Measurements from ENCODE around the gene MPPED1.

The MPPED1 gene

DNA sequence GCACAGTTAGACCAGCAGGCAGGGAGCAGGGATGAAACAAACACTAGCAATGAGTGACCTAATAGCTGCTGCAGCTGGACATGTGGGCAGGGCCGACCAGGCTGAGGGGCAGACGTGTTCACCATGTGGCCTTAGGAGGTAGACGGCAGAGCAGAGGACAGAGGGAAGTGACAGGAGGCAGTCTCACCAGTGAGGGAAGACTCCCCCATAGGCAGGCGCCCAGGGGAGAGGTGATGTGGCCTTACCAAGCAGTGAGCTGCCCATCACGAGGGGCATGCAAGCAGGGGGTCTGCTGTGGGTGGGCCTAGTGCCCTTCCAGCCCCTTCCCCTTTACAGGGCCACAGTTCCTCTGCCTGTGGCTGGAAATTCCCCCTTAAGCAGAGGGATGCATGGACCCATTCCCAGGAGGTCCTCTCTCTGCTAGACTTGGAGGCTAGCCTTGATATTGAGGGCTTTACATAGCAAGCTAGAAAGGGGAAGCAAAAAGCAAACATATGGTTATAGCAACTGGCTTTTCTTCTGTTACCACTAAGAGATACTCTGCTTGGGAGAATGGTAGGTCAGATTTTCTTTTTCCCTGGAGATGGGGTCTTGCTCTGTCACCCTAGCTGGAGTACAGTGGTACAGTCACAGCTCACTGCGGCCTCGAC, 67.6 kb downstream of the MPPED1 start:
- DNase-seq = no peak

DNA sequence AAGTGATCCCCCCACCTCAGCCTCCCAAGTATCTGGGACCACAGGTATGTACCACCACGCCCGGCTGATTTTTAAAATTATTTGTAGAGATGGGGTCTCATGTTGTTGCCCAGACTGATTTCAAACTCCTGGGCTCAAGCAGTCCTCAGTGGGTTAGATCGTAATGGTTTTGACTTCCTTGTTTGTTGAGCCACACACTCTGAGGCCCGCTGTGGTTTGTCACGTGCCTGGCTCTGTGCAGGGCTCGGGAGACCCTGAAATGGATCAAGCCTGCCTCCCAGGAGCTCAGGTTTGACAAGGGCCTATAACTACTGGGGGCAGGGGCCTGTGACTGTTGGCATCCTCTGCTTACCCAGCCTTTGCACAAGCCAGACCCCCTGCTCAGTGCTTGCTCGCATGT, 68.1 kb downstream of the MPPED1 start:
- DNase-seq = no peak

DNA sequence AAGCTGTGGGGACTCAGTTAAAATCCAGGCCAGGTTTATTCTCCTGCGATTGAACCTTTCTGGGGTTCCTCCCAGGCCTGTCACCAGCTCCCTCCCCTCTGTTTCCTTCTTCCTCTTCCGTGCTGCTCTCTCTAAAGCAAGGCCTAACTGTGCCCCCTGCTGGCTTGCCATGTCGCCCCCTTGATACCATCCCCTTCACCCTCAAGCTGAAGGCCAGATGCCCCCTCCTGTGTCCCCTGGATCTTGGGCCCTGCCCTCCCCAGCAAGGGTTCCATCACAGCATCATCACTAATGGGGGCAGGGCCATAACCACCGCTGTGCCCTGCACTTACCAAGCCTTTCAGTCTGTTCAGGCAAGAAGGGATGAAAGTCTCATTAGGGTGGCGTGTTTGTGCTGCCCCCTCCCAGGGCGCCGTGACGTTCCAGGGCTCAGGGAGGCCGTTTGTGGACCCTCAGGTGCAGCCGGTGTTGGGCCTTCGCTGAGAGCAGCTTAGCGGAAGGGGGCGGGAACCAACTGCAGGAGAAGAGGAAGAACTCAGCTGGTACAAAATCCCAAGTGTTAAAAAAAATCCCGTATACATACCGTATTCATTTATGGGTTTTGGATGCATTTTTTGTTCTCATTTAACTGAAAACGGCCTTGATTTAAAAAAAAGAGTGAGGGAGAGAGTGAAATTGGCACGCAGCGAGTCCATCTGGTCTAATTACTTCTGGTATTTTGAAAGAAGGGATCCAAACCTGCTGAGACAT, 69.9 kb downstream of the MPPED1 start:
- DNase-seq = peak; percentile 26

DNA sequence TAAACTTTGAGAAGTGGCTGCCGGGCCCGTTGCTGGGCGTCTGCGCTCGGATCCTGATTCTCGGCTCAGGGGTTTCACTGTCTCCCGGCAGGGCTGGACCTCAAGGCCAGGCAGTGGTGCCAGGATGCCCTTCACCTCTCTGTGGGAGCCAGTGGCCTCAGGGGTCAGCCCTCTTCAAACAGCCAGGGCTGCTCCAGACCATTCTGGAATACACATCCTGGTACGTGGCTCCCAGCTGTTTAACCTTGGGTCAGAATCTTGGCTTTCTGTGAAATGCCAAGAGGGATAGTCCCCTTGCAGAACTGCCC, 70.5 kb downstream of the MPPED1 start:
- no peak for DNase-seq

DNA sequence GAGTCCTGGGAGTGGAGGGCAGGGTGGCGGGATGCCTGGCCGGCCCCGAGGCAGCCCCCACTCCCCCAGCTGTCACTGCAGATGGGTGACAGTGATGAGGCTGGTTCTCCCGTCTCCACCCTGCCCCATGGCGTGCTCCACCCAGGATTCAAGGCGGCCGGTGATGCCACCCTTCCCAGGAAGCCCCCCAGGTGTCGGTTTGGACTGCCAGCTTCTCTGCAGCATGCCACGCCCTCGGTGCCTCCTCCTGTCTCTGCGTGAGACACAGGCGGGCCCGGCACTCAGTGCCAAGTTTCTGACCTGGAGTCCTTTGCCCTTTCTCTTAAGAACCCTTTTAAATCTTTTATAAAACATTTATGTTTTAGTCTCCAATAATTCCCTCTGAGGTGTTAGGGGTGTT, 71.5 kb downstream of the MPPED1 start:
- no peak for DNase-seq

DNA sequence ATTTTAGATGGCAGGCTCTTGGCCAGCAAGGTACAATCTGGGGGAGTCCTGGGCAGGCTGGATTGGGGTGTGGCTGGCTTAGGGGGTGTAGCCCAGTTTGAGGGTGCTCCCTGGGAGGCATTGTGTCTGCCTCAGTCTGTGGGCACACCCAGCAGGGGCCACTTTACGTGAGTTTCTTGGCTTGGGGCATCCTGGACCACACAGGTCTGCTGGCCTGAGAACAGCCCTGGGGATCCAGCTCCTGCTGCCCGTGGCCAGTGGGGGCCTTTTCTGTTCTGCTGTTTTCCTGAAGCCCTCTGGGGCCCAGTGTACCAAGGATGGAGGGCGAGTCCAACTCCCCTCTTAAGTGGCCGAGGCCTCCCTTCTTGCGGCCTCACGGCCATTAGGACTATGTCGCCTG, 71.9 kb downstream of the MPPED1 start:
- DNase-seq = no peak

DNA sequence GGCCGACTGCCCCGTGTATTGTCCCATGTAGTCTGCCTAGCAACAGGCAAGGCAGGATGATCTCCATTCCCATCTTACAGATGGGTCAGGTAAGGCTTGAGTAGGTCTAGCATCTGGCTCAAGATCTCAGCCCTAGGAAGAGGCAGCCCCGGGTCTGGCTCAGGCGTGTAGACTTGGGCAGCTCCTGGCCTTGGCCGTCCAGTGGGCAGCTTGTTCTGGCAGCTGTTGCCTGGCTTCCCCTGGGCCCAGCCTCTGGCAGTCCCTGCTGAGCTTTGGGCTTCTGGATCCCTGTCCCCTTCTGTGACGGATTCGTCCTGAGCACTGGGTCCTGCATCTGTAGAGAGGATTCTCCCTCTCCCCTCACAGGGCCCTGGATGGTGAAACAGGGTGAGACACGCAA, 72.4 kb downstream of the MPPED1 start:
- DNase-seq = no peak

DNA sequence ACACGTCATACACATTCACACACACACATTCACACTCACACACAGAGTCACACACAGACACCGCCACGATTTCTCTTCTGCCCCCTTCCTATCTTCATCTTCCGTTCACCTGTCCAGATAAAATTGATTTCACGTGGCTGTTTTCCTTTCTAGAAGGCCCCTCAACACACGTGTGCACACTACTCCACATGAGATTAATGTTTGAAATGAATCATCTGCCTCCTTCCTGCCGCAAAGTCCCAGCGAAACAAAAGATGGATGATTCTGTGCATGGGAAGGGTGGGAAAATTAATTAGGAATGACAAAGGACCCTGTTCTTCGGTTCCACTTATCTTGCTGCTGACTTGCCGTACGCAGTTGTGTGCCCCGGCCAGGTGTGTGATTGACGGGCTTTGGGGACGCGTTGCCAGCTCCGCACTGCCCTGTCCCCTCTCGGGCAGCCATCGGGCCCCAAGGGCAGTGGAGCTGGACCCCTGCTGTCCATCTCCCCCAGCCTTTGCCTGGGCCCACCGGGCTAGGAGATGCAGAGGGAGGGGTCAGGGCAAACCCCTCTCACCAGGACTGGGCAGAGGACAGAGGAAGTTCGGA, 73.8 kb downstream of the MPPED1 start:
- no peak for DNase-seq

DNA sequence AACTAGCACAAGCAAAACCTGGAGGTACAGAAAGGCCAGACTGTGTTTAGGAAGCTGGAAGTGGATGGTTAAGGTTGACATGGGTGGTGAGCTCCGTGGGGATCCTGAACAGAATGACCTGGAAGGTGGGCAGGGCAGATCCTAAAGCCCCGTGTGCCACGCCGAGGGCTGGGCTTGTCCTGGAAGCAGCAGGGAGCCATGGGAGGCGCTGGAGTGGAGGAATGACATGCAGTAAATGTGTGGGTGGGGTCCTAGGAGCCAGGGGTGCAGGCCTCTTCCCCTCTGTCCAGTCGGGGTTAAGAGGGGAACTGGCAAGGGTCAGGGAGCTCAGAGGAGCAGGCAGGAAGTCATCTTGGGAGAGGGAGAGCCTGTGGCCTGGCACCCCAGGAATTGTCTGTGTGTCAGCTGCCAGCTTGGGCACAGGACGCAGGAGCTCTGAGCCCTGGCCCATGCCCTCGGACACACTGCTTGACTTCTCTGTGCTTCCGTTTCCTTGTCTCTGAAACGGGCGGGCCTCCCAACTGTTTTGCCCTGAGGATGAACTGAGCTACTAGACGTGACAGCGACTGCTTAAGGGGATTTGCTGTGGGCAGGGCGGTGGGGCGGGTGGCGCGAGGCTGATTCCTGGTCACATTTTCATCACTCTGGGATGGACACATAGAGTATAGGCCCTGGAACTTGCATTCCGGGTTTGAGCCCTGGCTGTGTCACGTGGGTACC, 75.7 kb downstream of the MPPED1 start:
- no peak for DNase-seq

DNA sequence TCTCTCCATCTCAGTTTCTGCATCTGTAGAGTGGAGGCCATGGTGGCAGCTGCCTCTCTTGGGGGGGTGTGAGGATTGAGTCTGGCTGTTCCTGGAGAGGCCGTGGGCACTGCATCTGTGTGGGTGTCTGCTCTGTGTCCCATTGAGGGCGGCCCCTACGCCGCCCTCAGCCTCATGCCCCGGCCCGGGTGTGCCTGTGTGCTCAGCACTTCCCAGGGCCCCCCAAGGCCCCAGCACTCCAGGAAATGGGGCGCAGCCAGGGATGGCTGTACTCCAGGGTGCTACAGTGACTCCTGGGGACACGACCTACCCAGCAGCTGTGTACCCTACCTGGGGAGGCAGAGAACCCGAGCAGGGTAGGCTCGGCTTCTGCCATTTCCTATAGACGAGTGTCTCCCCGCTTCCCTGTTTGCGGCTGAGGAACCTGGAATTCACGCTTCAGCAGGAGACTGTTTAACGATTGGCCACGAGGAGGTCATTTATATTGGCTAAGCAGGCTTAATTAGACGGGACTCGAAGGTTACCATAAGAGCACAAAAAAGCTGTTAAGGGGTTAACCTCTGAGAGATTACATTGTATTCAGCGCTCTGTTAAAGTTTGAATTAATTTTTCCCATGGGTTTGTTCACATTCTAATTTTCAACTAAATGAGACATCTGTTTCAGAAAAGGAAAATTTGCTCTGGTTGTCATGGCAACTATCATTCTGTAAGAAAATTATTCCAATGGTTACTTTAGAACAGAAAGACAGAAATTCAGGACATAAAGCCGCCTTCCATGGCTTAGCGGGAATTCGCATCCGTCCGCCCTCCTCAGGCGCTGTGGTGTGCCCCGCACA, 76.4 kb downstream of the MPPED1 start:
- DNase-seq = no peak

DNA sequence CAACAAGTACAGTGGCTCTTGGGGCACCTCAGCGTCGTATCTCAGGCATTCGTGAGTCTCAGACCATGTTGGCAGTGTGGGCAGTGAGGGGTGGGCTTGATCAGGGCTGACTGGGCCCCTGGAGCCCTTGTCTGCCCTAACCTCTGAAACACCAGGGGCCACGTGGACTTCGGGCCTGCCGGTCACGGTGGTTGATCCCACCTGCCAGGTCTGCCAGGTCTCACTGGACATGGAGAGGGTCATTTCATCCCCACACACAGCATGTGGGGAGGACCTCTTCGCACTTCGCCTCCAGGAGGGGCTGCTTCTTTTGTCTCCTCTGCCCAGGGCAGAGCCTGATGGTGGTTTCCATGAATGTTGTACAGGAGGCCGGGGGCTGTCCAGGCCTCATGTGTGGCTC, 77.1 kb downstream of the MPPED1 start:
- no peak for DNase-seq

DNA sequence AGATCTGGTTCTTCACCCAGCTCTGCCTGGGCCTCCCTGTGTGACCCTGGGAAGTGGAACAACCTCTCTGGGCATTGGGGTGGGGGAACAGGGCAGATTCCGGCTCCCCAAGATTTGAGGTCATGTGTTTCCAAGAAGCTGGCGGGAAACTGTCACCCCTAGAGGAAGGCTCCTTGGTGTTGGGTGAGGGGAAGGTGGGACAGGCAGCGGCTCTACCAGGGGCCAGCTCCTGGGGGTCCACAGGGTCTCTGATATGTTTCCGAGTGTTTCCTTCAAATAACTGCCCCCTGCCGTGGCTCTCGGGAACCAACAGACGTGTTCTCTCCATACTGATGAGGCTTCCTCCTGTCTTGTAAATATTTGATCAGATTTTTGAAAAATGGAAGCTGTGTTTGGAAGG, 78.5 kb downstream of the MPPED1 start:
- DNase-seq = no peak

DNA sequence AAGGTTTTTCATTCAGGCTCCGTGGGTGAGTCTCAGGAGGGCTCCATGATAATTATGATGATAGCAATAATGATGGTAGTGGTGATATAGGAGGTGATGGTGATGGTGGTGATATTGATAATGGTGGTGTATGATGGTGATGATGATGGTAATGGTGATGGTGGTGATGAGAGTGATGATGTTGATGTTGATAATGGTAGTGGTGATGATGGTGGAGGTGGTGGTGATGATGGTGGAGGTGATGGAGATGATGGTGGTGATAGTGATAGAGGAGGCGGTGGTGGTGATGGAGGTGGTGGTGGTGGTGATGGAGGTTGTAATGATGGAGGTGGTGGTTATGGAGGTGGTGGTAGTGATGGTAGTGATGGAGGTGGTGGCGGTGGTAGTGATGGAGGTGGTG, 79.4 kb downstream of the MPPED1 start:
- no peak for DNase-seq

DNA sequence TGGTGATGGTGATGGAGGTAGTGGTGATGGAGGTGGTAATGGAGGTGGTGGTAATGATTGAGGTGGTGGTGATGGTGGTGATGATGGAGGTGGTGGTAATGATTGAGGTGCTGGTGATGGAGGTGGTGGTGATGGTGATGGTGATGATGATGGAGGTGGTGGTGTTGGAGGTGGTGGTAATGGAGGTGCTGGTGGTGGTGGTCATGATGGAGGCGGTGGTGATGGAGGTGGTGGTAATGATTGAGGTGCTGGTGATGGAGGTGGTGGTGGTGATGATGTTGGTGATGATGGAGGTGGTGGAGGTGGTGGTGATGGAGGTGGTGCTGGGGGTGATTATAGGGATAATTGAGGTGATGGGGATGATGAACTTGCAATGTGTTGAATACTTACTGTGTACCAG, 79.9 kb downstream of the MPPED1 start:
- DNase-seq = no peak

DNA sequence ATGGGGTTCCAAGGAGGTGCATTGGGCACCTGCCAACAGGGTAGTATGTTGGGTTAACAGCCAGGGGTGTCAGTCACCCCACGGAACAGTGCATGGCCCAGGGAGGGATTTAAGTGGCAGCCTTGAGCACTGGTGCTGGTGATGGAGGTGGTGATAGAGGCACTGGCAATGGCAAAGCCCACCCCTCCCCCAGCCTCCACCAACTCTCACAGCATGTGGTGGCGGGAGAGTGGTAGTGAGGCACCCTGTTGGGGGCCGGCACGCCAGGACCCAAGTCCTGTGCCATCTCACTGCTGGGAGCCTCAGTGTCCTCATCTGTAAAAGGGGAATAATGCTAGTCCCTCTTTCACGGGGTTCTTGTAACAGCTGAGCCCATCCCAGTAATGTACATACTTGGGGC, 81.5 kb downstream of the MPPED1 start:
- no peak for DNase-seq

DNA sequence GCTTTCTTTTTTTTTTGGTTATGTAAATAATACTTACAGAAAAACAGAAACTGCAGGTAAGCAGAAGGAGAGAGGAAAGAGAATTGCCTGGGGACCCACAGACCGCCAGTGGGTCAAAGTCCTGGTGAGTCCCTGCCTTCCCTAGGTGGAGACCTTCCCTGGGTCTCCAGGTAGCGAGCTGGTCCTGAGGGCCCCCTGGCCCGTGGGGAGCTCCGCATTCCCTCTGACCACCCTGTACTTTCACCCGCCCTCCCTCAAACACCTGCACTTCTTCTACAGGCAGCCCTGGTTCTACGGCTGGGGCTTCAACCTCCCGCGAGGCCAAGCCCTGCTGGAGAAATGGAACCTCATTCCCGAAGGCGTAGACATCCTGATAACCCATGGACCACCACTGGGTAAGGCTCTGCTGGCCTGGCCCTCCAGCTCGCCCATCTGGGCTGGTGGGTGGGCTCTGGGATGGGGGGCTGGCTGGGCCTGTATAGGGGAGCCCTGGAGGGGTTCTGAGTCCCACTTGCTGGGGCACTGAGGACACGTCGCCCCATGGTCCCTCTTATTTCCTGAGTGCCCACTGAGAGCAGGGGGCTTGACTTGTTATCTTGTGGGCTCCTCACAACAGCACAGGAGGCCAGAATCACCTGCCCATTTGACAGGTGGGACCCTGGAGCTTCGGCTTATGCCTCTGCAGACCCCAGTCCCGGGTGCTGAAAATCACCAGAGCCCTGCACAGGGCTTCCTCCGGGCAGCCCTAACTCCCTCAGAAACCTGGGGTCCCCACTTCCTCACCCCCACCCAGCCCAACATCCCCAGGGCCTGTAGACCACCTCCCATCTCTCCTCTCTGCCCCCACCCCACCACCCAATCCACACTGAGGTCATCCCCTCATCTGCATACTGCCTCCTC, 86.4 kb downstream of the MPPED1 start:
- DNase-seq = no peak

DNA sequence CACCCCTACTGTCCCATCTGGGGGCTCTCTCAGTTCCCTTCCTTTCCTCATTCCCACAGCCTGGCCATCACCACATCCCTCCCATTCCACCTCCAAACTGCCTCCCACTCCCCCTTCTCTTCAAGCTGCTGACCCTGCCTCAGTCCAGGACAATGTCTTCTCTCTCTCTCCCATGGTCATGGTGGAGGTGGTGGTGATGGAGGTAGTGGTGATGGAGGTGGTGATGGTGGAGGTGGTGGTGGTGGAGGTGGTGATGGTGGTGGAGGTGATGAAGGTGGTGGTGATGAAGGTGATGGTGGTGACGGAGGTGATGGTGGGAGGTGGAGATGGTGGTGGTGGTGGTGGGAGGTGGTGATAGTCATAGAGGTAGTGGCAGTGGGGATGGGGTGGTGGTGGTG, 87.0 kb downstream of the MPPED1 start:
- no peak for DNase-seq

DNA sequence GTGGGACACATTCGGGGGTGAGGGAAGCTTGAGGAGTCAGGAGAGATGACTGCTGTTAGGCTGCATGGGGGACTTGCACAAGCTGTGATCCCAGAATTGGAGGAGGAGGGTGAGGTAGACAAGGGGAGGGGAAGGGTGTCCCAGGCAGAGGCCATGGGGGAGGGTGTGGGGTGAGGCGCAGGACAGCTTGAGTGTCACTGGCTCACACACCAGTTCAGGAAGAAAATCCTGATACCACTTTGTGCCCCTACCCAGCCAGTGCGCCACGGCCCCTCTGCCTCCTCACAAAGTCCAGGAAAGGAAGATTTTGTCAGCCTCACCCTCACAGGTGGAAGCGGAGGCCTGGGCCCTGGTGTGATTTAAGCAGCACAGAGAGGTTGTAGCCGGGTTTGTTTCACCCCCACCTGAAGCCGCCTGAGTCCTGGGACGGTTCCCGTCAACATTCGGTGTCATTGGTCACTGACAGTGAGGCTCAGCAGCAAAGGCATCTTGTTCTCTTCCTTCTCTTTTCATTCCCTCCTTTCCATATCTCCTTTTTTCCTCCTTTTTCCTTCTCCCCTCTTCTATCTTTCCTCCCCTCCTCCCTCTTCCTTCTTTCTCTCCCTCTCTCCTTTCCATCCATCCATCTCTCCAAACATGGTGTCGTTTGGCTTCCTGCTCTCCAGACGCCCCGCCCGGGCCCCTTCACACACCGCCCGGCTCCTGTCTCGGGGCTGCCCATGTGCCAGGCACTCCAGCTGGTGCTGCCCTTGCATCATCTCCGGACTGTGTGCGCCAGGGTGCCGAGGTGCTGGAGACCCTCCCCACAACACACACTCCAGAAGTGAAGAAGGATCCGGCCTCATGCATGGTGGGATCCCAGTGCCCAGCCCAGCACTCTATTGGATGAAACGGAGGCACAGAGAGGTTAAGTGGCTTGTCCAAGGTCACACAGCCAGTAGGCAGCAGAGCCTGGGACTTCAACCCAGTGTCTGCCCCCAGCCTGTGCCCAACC, 89.3 kb downstream of the MPPED1 start:
- DNase-seq = no peak

DNA sequence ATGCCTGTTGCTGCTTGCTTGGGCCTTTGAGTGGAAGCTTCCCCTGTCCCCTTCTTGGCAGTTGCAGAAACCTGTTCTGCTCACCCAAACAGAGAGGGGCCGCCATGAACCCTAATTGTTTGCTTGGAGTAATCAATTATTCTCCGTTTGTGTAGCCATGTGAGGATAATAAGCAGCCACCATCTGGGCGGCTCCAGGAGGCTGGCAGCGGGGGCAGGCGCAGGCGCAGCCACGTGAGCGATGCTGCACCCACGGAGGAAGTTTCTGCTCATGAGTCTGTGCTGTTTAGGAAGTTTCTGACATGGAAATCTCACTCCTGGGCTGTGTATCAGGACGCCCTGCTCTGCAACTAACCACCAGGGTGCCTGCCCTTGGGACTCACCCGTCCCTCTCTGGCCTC, 90.1 kb downstream of the MPPED1 start:
- no peak for DNase-seq

DNA sequence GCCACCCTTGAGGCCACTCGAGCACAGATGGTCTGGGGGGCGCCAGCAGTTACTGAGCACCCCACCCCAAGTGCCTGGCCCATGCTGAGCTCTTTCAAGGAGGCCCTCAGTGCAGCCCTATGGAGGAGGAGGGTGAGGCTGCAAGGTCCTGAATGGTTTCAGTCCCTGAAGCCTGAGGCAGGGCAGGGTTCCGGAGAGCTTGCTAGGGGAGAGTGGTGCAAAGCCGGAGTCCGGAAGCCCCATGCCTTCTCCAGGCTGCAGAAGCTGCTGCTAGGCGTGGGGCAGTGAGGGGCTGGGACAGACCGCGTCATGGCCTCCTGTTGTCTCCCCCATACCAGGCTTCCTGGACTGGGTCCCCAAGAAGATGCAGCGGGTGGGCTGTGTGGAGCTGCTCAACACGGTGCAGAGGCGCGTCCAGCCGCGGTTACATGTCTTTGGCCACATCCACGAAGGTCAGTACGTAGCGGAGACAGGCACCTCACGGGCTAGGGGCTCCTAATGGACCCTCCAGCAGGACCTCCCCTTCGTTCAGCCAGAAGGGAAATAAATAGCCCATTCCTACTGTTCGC, 90.6 kb downstream of the MPPED1 start:
- DNase-seq = no peak

All from CD4-positive, alpha-beta T cell treated with Interleukin-6 for 4 hours (primary cell).